ENCODE measurements around the gene CFHR5.
"Not testable (repeated sequence)": the region's sequence is repeated elsewhere in the genome, so short reads cannot be mapped to it uniquely, and the experiment has no call there.

CFHR5 gene
- 0 reads per million in 3 donors for total RNA-seq

GRCh38 chr1:196977278-196977677 lies at the start of gene CFHR5:
Gene CFHR5 (plus strand): TSS chr1:196977556. CDS start chr1:196977665, 109 bp downstream.
- no peak within 1 kb of the TSS for H3K4me3 ChIP-seq (ENCODE audit: insufficient read depth, low read depth, low read length, poor library complexity, severe bottlenecking)
- H3K27ac ChIP-seq (ENCODE audit: insufficient read depth, low read length, poor library complexity, severe bottlenecking), result no peak within 1 kb of the TSS

GRCh38 chr1:196932853-196933252 lies 44.5 kb upstream of the CFHR5 start:
- not testable (repeated sequence) for H3K36me3 ChIP-seq (ENCODE audit: control insufficient read depth, insufficient read depth, low read length); H3K4me1 ChIP-seq (ENCODE audit: control insufficient read depth, insufficient read depth, low read length, poor library complexity, severe bottlenecking); H3K27ac ChIP-seq (ENCODE audit: insufficient read depth, low read length, poor library complexity, severe bottlenecking); H3K9me3 ChIP-seq (ENCODE audit: control insufficient read depth, low read length); H3K27me3 ChIP-seq (replicated peaks; ENCODE audit: control insufficient read depth, insufficient read depth, low read length, poor library complexity, severe bottlenecking); H3K4me3 ChIP-seq (ENCODE audit: insufficient read depth, low read depth, low read length, poor library complexity, severe bottlenecking); DNase-seq

More at GRCh38 chr1:196977278-196977677, at the start of gene CFHR5:
- H3K4me1 ChIP-seq (ENCODE audit: control insufficient read depth, insufficient read depth, low read length, poor library complexity, severe bottlenecking), result no peaks in the 10 kb centered on the region
- no peaks in the 10 kb centered on the region for H3K36me3 ChIP-seq (ENCODE audit: control insufficient read depth, insufficient read depth, low read length)
- H3K27me3 ChIP-seq (replicated peaks; ENCODE audit: control insufficient read depth, insufficient read depth, low read length, poor library complexity, severe bottlenecking), result no peaks in the 10 kb centered on the region
- no peak for DNase-seq
- no peaks in the 10 kb centered on the region for H3K9me3 ChIP-seq (ENCODE audit: control insufficient read depth, low read length)

- Histone ChIP-seq H3K9me3 (ENCODE audit: control insufficient read depth, low read length) (no peaks in the 10 kb centered on the region), H3K27me3 (replicated peaks; ENCODE audit: control insufficient read depth, insufficient read depth, low read length, poor library complexity, severe bottlenecking) (no peaks in the 10 kb centered on the region), H3K36me3 (ENCODE audit: control insufficient read depth, insufficient read depth, low read length) (no peaks in the 10 kb centered on the region), H3K4me3 (ENCODE audit: insufficient read depth, low read depth, low read length, poor library complexity, severe bottlenecking) (no peak overlapping the region), H3K27ac (ENCODE audit: insufficient read depth, low read length, poor library complexity, severe bottlenecking) (no peak overlapping the region), H3K4me1 (ENCODE audit: control insufficient read depth, insufficient read depth, low read length, poor library complexity, severe bottlenecking) (no peaks in the 10 kb centered on the region)
- no peak for DNase-seq
Observed at GRCh38 chr1:196933531-196934189, 43.7 kb upstream of the CFHR5 start.

GRCh38 chr1:196941474-196941873 lies 35.9 kb upstream of the CFHR5 start:
- DNase-seq; H3K4me1 ChIP-seq (ENCODE audit: control insufficient read depth, insufficient read depth, low read length, poor library complexity, severe bottlenecking); H3K27ac ChIP-seq (ENCODE audit: insufficient read depth, low read length, poor library complexity, severe bottlenecking); H3K27me3 ChIP-seq (replicated peaks; ENCODE audit: control insufficient read depth, insufficient read depth, low read length, poor library complexity, severe bottlenecking); H3K36me3 ChIP-seq (ENCODE audit: control insufficient read depth, insufficient read depth, low read length); H3K9me3 ChIP-seq (ENCODE audit: control insufficient read depth, low read length); H3K4me3 ChIP-seq (ENCODE audit: insufficient read depth, low read depth, low read length, poor library complexity, severe bottlenecking): not testable (repeated sequence)

GRCh38 chr1:196943568-196943967 lies 33.8 kb upstream of the CFHR5 start, which contains the start of gene CFHR2:
Gene CFHR2 (plus strand): TSS chr1:196943738. CDS start chr1:196943881, 143 bp downstream.
- H3K4me3 ChIP-seq (ENCODE audit: insufficient read depth, low read depth, low read length, poor library complexity, severe bottlenecking); H3K27ac ChIP-seq (ENCODE audit: insufficient read depth, low read length, poor library complexity, severe bottlenecking); DNase-seq; H3K27me3 ChIP-seq (replicated peaks; ENCODE audit: control insufficient read depth, insufficient read depth, low read length, poor library complexity, severe bottlenecking); H3K36me3 ChIP-seq (ENCODE audit: control insufficient read depth, insufficient read depth, low read length); H3K9me3 ChIP-seq (ENCODE audit: control insufficient read depth, low read length); H3K4me1 ChIP-seq (ENCODE audit: control insufficient read depth, insufficient read depth, low read length, poor library complexity, severe bottlenecking): not testable (repeated sequence)

- Histone ChIP-seq H3K9me3 (ENCODE audit: control insufficient read depth, low read length) (no peaks in the 10 kb centered on the region), H3K4me1 (ENCODE audit: control insufficient read depth, insufficient read depth, low read length, poor library complexity, severe bottlenecking) (no peaks in the 10 kb centered on the region), H3K27me3 (replicated peaks; ENCODE audit: control insufficient read depth, insufficient read depth, low read length, poor library complexity, severe bottlenecking) (no peaks in the 10 kb centered on the region), H3K36me3 (ENCODE audit: control insufficient read depth, insufficient read depth, low read length) (no peaks in the 10 kb centered on the region), H3K27ac (ENCODE audit: insufficient read depth, low read length, poor library complexity, severe bottlenecking) (no peak overlapping the region), H3K4me3 (ENCODE audit: insufficient read depth, low read depth, low read length, poor library complexity, severe bottlenecking) (no peak overlapping the region)
- no peak for DNase-seq
Observed at GRCh38 chr1:196951711-196952394, 25.5 kb upstream of the CFHR5 start.

- Histone ChIP-seq H3K36me3 (ENCODE audit: control insufficient read depth, insufficient read depth, low read length) (no peaks in the 10 kb centered on the region), H3K4me1 (ENCODE audit: control insufficient read depth, insufficient read depth, low read length, poor library complexity, severe bottlenecking) (no peaks in the 10 kb centered on the region), H3K27ac (ENCODE audit: insufficient read depth, low read length, poor library complexity, severe bottlenecking) (no peak overlapping the region), H3K27me3 (replicated peaks; ENCODE audit: control insufficient read depth, insufficient read depth, low read length, poor library complexity, severe bottlenecking) (no peaks in the 10 kb centered on the region), H3K9me3 (ENCODE audit: control insufficient read depth, low read length) (no peaks in the 10 kb centered on the region), H3K4me3 (ENCODE audit: insufficient read depth, low read depth, low read length, poor library complexity, severe bottlenecking) (no peak overlapping the region)
- no peak for DNase-seq
Observed at GRCh38 chr1:196954778-196955177, 22.6 kb upstream of the CFHR5 start.

GRCh38 chr1:196955926-196956325 lies 21.4 kb upstream of the CFHR5 start:
- no peaks in the 10 kb centered on the region for H3K9me3 ChIP-seq (ENCODE audit: control insufficient read depth, low read length)
- no peak for DNase-seq
- H3K4me1 ChIP-seq (ENCODE audit: control insufficient read depth, insufficient read depth, low read length, poor library complexity, severe bottlenecking), result no peaks in the 10 kb centered on the region
- H3K4me3 ChIP-seq (ENCODE audit: insufficient read depth, low read depth, low read length, poor library complexity, severe bottlenecking), result no peak overlapping the region
- no peaks in the 10 kb centered on the region for H3K27me3 ChIP-seq (replicated peaks; ENCODE audit: control insufficient read depth, insufficient read depth, low read length, poor library complexity, severe bottlenecking)
- H3K27ac ChIP-seq (ENCODE audit: insufficient read depth, low read length, poor library complexity, severe bottlenecking), result no peak overlapping the region
- no peaks in the 10 kb centered on the region for H3K36me3 ChIP-seq (ENCODE audit: control insufficient read depth, insufficient read depth, low read length)

- H3K27me3 ChIP-seq (replicated peaks; ENCODE audit: control insufficient read depth, insufficient read depth, low read length, poor library complexity, severe bottlenecking), result no peaks in the 10 kb centered on the region
- DNase-seq, result no peak
Observed at GRCh38 chr1:196960854-196961253, 16.5 kb upstream of the CFHR5 start.

GRCh38 chr1:196970182-196970581 lies 7.2 kb upstream of the CFHR5 start:
- DNase-seq, result no peak
- H3K36me3 ChIP-seq (ENCODE audit: control insufficient read depth, insufficient read depth, low read length), result no peaks in the 10 kb centered on the region
- no peaks in the 10 kb centered on the region for H3K27me3 ChIP-seq (replicated peaks; ENCODE audit: control insufficient read depth, insufficient read depth, low read length, poor library complexity, severe bottlenecking)
- no peaks in the 10 kb centered on the region for H3K4me1 ChIP-seq (ENCODE audit: control insufficient read depth, insufficient read depth, low read length, poor library complexity, severe bottlenecking)
- H3K4me3 ChIP-seq (ENCODE audit: insufficient read depth, low read depth, low read length, poor library complexity, severe bottlenecking), result no peak overlapping the region
- H3K27ac ChIP-seq (ENCODE audit: insufficient read depth, low read length, poor library complexity, severe bottlenecking), result no peak overlapping the region
- no peaks in the 10 kb centered on the region for H3K9me3 ChIP-seq (ENCODE audit: control insufficient read depth, low read length)

More at GRCh38 chr1:196960854-196961253, 16.5 kb upstream of the CFHR5 start:
- H3K27ac ChIP-seq (ENCODE audit: insufficient read depth, low read length, poor library complexity, severe bottlenecking), result no peak overlapping the region
- no peak overlapping the region for H3K4me3 ChIP-seq (ENCODE audit: insufficient read depth, low read depth, low read length, poor library complexity, severe bottlenecking)
- H3K36me3 ChIP-seq (ENCODE audit: control insufficient read depth, insufficient read depth, low read length), result no peaks in the 10 kb centered on the region
- no peaks in the 10 kb centered on the region for H3K9me3 ChIP-seq (ENCODE audit: control insufficient read depth, low read length)
- no peaks in the 10 kb centered on the region for H3K4me1 ChIP-seq (ENCODE audit: control insufficient read depth, insufficient read depth, low read length, poor library complexity, severe bottlenecking)

Data from effector memory CD4-positive, alpha-beta T cell (primary cell).